HG03039 (cell line): ENCODE results near the gene STK32B.

Source experiments
- ATAC-seq: cut with Tn5 transposase; IDR thresholded peaks from one replicate; pipeline ENCODE4 v1.9.1; 2021; ENCODE audit warnings: mild to moderate bottlenecking, moderate library complexity; ENCODE audit not compliant: unreplicated experiment

The STK32B gene

DNA sequence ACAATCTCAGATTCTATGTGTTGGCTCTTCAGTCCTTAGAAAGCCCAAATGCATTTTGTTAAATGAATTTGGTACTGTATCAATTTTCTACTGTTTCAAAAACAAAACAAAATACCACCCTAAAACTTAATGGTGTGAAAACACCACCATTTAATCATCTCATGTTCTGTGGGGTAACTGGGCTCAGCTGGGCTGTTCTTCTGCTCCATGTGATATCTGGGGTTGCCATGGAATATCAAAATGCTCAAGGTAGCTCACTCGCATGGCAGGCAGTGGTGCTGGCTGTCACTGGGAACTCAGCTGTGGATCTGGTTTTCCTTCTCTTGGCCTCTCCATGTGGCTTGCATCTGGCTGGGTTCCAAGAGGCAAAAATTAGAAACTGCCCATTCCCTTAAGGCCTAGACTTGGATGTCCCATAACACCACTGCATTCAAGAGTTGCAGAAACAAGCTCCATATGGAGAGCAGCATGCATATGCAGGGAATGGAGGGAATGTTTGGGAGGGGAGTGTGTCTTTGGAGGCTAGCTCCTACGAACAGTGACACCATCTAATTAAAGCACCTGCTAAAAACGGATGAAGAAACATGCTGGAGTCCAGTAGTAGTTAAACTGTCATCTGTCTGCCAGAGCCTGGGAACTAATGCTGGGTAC lies 279.2 kb downstream of the STK32B start:
- ATAC-seq: no peak

DNA sequence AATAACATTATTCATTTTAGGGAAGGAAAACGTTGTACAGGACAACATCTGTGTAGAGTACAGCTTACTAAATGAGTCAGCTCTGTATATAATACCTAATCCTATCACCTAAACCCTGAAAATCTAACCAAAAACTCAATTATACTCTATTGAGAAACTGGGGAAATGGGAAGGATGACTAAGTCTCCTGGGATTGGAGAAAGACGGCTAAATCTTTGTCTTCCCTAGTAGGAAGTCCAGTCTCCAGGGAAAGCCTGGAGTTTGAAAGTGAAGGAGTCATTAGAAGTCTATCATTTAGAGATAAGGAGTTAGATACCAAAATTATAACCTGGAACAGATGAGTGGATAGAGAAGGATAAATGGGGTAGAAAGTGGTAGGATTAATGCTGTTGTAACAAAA lies 286.5 kb downstream of the STK32B start:
- ATAC-seq: no peak

DNA sequence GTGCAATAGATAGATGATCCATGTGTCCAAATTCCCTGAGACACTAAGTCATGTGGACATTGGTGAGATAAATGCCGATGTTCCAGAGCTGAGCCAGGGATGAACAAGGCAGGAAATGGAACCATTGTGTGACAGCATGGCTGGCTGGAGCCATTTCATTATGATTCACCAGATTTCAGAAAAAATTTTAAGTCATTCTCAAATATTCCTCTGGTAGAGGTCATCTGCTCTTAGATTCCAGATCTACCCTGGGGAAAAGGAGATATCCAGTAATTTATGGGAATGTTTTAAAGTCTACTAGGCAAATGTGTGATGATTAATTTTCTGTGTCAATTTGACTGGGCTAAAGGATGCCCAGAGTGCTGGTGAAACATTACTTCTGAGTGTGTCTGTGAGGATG lies 287.3 kb downstream of the STK32B start:
- ATAC-seq: no peak

DNA sequence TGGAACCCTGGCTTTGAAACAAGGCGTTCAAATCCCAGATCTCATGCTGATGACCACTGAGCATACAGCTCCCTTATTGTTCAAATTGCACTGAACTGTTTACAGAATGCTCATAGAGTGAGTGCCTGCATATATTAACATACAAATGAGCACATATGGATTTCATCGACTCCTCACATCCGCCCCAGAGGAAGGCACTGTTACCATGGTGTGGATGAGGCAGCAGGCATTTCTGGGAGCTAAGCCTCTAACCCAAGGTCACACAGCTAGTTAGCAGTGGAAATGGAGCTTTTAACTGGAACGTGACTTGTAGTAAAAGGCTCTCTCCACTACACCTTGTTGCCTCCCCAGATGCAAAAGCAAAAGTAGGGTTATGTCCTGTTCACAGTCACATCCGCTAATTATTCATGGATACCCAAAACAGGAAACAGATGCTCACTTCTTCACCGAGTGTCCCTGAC lies 289.7 kb downstream of the STK32B start:
- ATAC-seq: no peak

DNA sequence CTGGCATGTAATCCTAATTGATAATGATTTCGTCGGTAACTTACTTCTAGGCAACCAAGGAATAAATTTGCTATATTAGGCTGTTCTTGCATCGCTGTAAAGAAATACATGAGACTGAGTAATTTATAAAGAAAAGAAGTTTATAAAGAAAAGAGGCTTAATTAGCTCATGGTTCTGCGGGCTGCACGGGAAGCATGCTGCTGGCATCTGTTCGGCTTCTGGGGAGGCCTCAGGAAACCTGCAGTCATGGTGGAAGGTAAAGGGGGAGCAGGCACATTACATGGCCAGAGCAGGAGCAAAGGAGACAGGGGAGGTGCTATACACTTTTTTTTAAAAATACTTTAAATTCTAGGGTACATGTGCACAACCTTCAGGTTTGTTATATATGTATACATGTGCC lies 290.2 kb downstream of the STK32B start:
- ATAC-seq: no peak

DNA sequence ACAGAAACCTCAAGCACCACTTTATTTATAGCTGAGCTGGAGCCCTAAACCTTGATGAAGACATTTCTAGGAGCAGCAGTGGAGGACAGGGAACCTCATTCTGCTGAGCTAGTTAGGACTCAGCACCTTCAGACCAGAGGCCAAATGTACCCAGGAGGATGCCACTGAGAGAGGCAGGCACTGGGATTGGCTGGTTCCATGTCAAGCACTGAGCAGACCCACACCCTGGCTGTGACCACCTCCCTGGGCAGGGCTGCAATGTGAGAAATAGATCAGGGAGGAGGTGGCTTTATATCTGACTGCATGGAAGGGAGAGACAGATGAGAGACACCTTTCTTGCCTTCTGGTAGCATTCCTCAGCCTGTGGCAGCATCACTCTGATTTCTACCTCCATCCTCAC lies 304.6 kb downstream of the STK32B start:
- no peak for ATAC-seq

DNA sequence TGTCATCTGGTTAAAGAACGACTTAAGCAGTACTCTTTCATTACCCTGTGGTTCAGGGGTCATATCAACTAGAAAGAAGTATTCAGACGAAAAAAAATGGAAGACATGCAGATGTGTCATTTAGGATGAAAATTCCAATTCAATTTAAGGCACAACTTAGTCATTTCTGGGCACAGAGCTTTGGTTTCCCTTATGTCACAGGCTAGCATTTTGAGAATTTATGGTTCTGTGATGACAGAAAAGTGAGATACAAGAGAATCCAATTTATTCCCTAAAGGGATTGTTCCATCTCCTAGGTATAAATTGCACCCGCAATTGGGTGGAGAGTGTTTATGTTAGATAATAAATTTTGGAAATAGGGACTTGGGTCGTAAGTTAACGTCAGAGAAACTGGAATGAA lies 306.6 kb downstream of the STK32B start:
- ATAC-seq: no peak

DNA sequence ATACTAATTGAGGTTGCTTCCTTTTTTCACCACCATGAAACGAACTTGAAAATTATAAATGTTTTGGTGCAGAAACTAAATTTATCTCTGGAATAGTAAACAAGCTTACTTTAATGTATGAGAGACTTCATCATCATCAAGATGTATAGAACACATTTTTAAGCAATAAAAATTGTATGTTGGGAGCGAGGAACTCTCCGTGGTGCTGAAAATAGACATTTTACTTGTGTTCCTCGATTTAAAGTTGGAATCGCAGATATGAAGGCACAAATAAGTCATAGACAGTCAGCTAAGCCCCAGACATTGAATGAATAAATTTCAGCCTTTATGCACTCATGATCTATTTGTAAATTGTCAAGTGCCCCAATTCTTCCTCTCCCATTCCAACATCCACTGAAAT lies 310.7 kb downstream of the STK32B start:
- no peak for ATAC-seq

DNA sequence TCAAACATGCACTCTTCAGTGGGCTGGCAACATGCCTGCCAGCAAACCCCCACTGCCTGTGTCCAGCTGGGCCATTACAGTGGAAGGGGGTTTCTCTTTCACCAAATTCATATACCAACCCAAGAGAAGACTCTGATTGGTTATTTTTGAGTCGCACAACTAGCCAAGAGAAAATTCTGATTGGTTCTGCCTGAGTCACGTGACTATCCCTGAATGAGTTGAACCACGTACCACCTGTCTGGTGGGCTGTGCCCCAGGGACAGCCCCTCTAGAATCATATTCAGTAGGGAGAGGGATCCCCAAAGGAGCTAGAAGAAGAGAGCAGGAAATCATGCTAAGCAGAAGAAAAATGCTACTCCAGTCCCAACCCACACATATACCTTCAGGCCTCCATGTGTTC lies 313.1 kb downstream of the STK32B start:
- ATAC-seq: no peak

DNA sequence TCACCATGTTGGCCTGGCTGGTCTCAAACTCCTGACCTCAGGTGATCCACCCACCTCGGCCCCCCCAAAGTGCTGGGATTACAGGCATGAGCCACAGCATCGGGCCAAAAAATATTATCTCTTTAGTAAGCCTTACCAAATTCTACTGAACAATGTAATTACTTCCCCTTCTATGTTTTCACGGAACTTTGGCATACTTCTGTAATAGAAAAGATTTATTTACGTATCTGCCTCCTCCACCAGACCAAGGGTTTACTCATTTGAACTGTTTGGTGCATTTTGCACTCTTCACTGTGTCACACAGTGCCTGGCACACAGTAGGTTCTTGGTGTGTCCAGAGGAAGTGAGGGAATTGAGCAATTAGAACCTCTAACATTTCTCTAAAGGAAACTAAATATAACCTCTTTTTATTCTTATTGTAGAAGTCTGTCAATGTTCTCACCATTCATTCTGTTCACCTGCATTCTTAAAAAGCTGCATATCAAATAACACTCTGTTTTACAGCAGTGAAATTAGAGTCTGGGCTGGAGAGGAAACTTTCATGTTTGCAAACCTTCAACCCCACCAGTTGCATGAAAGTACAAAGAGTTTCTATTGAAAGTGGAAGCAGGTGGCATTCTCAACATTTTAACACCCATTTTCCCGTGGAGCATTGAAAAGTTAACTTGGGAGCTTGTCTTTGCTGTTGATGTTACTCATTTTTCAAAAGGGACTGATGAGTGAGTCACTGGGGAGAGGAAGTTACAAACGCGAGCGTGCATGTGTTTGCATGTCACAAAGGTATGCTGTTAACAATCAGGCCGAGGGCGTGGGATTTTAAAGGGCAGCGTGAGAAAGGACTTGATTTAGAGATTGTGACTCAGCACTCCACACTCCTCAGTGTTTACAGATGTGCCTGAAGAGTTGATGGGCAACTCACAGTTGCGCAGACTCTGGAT lies 314.1 kb downstream of the STK32B start:
- ATAC-seq: no peak

DNA sequence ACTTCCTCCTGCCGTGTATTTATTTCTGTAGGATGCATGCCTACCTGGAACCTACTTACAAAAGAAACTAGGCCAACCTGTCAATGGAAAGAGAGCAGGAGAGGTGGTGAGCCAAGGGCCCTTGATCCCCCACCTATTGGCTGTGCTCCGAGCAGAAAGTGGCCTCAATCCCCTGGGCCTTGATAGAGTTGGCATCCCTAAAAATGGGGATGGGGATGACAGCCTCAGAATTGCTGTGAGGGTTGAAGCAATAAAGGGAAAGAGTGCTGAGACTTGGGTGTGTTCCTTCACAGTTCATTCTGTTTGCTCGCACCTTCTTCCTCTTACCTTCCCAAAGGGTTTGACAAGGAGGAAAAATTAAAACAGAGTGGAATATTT lies 314.7 kb downstream of the STK32B start:
- no peak for ATAC-seq

DNA sequence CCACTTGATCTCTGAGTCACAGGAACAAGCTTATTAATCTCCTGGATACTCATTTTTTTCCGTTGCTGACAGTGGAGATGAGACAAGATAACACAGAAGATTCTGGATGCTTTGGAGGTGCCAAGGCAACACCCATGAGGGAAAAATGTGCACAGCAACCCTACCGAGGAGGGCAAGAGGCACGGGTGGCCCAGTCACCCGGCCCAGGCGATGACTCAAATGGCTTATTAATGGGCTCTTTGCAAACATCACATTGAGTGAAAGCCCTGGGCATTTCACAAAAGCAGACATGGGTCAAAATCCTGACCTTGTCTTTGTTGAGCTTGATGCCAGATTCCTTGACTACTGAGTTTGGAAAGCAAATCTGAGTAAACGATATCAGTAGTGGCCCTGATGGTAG lies 315.1 kb downstream of the STK32B start:
- ATAC-seq: no peak

DNA sequence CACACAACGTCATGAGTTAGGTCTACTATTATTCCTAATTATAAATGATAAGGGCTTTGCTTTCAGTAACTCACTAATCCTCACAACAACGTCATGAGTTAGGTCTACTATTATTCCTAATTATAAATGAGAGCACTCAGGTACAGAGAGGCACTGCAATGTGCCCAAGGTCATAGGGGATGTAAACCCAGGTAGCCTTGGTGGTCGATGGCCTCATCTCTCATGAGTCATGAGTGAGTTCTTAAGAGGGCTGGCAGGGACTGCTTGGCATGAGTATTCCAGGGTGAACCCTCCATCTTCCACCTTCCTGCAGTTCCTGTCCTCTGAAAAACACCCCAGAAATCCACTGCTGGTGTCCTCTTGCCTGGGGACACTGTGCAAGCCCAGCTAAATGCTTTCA lies 317.1 kb downstream of the STK32B start:
- ATAC-seq: no peak

DNA sequence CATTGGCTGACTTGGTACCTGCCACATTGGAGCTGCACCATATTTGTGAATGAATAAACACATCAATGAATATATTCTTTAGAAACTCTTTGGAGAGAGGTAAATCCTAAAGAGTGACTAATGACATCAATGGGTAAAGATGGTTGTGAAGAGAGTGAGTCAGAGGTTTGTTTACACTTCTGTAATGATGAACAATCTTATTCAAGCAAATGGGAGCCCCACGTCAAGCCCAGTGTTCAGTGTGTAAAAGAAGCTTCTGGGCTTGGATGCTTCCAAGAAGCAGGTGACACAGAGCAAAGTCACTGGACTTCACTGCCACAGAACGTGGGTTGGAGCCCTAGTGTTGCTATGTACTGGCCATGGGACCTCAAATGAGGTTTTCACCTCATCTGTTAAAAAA lies 319.0 kb downstream of the STK32B start:
- no peak for ATAC-seq

DNA sequence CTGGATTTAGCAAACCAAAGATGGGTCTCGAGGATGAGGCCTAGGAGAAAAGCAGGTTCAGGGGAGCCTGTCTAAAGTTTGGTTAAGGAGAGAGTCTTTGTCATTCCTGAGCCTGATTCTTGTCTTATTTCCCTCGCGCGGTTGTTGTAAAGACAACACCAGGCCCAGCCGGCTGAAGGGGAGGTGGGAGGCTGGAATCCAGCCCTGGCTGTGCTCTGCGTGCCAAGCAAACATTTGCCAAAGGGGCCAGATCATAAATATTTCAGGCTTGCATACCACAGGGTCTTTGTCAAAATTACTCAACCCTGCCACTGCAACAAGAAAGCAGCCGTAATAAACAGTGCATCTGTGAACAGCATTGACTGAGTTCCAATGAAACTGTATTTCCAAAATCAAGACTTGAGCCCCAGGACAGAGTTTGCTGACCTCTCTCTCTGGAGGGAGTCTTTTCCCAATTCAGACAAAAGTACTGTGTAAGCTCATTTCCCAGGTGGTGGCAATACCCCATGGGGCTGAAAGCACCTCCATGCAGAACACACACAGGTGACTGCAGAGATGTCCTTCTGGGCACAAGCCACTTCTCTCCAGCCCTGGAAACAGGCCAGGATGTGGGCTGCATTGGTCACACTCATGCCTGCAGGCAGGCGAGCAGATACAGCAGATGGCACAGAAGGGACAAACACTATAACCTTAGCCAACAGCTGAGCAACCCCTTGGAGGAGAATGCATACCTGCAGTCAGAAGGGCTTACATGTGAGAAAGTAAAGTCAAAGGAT lies 320.3 kb downstream of the STK32B start:
- no peak for ATAC-seq

DNA sequence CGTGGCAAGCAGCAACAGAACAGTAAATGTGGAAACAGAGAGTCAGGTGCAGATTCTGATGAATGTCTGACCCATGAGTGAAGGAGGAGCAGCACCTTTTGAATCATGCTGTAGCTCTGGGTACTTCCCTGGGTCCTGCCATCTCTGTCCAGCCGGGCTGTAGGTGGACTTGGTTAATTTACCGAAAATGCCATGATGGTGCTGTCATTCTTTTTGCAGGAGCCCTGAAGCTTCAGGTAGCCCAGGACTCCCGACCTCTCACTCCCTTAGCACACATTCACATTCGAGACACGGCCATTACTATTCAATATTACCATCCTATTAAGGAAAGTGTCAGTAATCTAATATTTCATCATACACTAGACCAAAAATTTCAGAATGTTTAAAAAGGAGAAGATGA lies 320.9 kb downstream of the STK32B start:
- ATAC-seq: no peak

DNA sequence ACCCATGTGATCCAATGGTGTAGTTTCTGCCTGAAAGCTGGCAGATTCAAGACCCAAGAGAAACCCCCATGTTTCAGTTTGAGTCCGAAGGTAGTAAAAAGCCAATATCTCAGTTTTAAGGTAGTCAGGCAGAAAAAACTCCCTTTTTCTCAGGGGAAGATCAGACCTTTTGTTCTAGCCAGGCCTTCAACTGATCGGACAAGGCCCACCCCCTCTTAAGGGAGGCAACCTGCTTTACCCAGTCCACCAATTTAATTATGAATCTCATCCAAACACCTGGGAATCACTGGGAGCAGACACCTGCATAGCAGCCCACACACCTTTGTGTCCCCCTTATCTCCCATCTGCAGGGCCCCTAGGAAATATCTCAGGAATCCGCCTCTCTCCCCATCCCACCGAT lies 322.0 kb downstream of the STK32B start:
- ATAC-seq: no peak

DNA sequence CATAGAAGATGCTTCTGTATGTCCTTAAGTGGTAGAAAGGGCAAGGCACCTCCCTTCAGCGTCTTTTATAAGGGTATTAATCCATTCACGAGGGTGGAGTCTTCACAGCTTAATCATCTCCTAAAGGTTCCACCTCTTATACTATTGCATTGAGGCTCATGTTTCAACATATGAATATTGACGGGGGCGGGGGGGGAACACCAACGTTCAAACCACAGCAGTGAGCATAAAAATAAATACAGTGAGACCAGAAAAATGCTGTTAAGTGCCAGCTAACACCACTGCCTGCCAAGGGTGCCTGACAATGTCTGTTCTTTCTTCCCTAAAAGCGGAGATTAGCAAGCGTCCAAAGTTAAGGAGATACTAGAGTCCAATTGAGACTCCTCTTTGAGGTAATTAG lies 323.3 kb downstream of the STK32B start:
- ATAC-seq: no peak

DNA sequence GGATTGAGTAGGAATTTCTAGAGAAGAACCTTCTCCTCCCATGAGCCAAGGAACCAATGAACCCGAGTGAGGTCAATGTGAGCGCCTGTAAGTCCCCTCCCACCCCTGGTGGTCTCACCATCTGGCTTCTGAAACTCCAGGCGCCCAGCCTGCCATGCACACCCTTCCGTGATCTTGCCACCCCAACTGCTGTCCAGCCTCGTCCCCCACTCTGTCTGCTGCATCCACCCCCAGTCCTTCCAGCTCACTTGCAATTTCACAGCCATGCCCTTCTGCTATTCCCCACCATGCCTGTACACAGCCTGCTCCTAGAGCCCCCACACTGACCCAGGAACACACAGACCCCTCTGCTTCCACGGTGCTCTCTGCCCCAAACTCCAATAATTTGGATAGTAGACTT lies 323.7 kb downstream of the STK32B start:
- no peak for ATAC-seq

DNA sequence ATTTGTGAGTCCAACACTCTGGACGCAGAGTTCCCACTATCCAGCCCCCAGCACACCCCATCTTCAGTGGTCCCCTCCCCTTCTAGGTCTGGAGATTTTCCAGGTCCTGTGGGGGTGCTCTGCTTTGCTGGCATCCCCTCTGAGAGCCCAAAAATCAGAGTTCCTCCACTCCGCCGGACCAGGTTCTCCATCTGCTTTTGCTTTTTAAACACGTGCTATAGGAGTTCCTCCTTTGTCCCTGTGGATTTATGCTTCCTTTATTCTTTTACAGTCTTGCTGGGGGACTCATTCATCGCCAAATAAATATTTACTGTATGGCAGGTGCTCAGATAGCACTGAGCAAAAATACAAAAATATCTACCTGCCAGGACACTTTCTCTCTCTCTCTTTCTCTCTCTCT lies 324.7 kb downstream of the STK32B start:
- no peak for ATAC-seq

DNA sequence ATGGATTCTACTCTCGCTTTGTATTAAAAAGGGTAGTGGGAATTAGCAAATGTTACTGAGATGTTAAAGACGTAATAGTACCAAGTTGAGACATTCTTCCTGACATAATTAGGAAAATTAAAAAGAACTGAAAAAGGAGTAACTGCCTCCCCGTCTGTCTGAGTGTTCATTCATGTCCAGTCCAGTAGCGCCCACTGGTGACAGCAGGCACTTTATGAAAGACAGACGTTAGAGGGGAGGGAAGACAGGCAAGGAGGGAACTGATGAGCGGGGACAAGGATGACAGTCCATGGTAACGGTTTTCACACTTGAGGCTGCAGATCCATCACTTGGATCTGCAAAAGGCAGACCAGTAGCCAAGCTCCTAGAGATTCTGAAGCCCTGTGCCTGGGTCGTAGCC lies 326.7 kb downstream of the STK32B start:
- ATAC-seq: no peak

DNA sequence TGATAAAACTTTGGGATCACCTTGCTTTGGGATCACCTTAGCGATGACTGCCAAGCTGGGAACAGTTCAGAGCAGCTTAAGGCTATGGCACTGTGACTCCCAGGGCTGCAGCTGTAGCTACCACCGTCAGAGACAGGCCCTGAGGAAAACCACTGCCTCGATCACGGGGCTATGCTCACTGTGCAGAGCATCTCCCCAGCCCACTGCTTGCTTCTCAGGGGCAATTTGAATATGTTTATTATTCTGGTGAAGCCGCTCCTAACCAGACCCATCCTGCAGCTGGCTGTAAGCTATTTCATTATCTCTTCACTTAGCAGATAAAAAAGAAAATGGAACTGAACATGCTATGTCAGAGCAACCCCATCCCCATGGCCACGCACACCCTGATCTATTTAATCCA lies 328.6 kb downstream of the STK32B start:
- no peak for ATAC-seq
